SK-N-MC (cell line): ENCODE measurements around the gene ZMYND15.

Experiments
- EZH2 ChIP-seq: fragments of 200-600 bp; sonication (generic); IDR thresholded peaks from one replicate; pipeline ENCODE4 v1.6.1; 2017; ENCODE audit warnings: antibody characterized with exemption
- POLR2AphosphoS5 ChIP-seq: IDR thresholded peaks from 2 replicates; pipeline ENCODE4 v1.6.1; 2012; ENCODE audit warnings: mild to moderate bottlenecking, low read depth, low read length, borderline replicate concordance

DNA sequence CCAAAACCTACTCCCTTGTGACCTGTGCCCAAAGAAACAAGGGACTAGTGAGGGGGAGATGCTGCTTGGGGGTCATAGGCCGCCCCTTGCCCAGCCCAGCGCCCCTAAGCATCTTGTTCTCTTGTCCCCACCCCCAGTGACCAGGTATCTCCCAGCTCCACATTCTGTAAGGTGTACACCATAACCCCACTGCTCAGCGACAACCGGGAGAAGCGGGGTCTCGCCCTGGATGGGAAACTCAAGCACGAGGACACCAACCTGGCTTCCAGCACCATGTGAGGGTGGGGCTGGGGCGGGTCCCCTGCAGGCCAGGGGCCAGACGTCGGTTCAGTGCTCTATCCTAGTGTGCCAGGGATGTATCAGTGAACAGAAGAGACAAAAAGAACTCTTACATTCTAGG is 20.5 kb upstream of the ZMYND15 start:
- TF ChIP-seq EZH2, result no peak
- TF ChIP-seq POLR2AphosphoS5, result no peak
